HG02938 (cell line): ENCODE data around the gene DNAL4.

Source experiments
- ATAC-seq: cut with Tn5 transposase; IDR thresholded peaks from one replicate; pipeline ENCODE4 v1.9.1; 2021; ENCODE audit warnings: mild to moderate bottlenecking, moderate library complexity; ENCODE audit not compliant: unreplicated experiment

DNAL4 gene, protein sequence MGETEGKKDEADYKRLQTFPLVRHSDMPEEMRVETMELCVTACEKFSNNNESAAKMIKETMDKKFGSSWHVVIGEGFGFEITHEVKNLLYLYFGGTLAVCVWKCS

DNA sequence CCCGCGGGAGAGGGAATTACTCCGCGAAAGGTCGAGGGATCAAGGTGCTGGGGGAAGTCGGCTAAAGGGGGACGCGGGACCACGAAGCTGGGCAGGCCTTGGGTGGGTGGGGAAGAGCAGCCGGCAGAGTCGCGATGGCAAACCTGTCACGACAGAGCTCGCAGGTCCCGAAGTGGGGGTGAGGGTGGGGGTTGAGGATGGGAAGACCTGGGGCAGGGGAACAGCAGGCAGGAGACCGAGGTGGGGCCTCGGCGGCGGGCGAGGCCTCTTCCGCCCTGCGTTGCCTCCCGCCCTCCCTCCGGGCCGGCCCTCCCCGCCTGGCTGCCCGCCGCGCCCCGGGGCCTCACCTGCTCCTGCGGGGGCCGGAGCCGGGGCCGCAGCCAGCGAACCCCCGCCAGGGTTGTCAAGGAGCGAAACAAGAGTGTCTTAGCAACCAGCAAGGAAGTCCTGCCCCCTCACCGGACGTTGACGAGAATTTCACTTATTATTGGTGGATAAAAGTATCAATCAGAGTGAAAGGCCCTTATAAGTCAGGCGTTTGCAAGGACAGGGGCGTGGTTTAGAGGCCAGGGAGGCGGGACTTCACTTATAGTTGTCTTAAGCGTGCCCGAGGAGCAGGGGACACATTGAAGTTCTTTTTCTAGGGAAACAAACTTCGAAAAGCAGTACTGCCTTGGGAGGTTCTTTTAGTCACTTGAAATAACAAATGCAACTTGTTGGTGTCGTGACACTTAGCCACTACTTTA, at the start of gene DNAL4:
Gene DNAL4, minus strand, starts transcription at position 423 of the 746 bp plus-strand sequence. CDS start 11,412 bp downstream, outside the sequence.
- peak; percentile 97 for ATAC-seq

DNA sequence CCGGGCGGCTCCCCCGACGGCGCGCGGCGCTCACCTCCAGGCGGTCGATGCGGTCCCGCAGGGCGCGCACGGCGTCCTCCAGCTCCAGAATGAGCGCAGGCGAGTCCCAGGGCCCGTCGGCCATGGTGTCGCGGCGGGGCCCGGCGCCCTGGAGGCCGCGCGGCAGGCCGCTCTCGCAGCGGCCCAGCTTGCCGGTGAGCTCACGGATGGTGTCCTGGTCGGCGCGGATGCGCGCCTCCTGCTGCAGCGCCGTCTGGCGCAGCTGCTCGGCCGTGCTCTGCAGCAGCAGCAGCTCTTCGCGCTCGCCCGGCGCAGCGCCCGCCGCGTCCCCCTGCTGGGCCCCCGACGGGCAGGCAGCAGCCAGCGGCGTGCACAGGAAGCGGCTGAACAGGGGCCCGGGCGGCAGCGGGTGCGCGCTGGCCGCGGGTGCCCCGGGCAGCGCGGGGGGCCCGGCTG, 49.3 kb upstream of the DNAL4 start:
- ATAC-seq = no peak

DNA sequence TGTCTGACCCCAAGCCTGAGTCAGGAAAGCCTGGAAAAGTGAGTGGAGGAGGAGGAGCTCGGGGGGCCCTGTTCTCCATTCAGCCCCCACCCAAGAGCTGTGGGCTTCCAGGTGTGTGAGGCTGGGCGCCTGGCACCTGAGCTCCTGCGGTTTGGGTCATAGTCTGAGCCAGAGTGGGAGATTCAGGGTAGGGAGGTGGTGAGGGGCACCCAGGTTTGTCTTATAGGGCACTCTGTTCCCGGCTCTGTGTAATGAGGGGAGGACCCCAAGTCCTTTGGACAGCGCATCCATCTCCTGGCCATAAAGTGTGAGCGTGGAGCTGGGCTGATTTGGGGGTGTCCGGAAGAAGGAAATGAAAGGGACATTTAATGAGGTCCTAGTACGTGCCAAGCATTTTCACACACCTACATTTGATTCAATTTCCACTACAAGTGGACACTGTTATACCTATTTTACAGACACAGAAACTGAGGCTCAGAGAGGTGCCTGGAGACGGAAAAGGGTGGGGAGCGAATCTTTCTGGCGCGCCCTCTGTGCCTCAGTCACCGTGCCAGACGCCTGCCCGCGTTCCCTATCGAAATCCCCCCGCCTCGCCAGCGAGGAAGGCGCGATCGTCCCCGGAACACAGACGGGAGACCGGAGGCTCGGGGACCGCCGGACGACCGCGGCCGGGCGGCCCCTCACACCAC, 48.7 kb upstream of the DNAL4 start:
- ATAC-seq = no peak

DNA sequence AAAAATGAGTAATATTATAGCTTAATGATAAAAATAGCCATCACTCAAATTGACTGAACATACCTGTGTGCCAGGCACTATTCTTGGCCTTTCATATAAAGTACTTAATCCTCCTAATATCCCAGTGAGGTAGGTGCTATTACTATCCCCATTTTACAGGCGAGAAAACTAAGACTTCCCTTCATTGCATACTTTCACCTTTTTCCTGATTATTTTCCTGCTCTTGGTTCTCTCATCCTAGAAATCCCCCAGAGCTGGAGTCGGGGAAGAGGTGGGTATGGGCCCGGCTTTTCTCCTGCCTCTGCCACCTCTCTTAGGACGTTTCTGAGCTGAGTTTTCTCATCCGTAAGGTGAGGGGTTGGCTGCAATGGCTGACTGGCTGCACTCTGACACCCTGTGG, 47.7 kb upstream of the DNAL4 start:
- ATAC-seq = no peak

DNA sequence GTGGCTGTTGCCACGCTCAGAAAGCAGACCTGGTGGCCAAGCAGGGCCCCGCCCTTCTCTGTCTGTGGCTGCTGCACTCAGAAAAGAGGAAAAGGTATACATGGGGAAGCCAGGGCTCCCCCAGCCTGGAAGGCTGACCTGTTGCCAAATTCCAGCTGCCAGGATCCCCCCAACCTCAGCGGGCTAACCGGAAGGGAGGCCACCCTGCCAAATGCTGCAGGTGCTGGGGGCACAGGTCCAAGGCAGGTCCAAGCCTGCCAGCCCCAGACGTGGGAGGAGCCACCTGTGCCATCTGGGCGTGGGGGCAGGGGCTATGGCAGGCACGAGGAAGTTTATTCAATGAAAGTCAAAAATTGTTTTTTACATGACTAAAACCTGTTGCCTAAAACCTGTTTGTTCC, 47.3 kb upstream of the DNAL4 start:
- ATAC-seq = no peak

DNA sequence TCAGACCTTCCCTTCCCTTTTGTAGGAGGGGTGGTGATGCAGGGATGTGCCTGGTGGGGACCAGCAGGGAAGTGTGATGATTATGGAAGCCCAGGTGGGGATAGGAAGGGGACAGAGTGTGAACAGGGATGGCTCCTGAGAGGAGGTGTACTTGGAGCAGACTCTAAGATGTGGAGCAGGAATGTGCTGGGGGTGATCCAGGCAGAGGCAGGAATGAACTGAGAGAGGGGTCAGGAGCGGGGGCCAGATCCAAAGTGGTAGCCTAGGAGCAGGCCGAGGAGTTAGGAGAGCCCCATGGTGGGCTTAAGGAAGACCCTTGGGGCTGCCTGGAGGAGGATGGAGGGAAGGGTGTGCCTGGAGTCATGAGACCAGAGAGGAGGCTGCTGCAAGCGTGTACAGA, 46.2 kb upstream of the DNAL4 start:
- ATAC-seq = no peak

DNA sequence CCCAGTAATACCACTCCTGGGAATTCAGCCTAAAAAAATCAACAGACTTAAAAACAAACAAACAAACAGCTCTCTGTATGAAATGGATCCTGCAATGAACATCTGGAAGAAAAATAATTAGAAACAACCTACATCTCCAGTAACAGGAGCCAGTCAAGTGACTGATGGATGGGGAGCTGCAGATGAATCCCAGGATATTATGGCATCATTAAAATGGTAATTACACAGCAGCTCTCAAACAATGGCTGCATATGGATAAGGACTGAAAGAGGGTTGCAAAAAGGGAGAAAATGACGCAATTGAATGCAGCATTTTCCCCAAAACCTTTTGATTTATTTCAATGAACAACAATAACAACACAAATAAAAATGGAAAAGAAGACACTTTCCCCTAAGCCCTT, 45.7 kb upstream of the DNAL4 start:
- no peak for ATAC-seq

DNA sequence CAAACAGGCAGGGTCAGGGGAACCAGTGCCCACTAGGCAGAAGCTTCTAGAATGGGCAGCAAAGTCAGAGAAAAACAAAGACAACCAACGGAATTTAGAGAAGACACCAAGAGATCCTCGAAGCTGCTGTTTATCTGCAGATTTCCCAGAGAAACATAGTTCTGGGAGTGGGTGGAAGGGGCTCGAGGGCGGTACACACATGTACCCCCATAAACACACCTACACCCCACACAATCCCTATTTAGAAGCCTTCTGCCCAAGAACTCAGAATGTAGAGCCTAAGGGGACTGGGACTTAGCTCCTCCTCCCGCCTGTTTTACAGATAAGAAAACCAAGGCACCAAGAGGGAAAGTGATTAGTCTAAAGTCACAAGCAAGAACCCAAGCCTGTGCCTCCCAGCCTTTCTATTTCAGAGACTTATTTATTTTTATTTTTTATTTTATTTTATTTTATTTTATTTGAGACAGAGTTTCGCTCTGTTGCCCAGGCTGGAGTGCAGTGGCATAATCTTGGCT, 43.5 kb upstream of the DNAL4 start:
- no peak for ATAC-seq

DNA sequence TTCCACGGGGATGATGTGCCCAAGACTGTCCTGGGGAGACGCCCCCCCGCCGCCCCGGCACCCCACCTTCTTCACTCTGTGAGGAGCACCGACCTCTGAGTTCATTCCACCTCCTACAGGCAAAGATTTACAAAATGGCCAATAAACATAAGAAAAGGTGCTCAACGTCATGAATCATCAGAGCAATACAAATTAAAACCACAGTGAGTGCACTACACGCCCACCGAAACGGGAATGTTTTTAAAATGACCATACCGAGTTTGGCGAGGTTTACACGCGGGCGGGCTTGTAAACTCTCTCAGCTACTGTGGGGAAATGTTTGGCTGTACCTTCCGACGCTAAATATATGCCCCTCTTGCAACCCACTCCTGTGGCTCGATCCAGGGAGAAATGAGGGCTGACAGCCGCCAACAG, 42.0 kb upstream of the DNAL4 start:
- ATAC-seq = no peak

DNA sequence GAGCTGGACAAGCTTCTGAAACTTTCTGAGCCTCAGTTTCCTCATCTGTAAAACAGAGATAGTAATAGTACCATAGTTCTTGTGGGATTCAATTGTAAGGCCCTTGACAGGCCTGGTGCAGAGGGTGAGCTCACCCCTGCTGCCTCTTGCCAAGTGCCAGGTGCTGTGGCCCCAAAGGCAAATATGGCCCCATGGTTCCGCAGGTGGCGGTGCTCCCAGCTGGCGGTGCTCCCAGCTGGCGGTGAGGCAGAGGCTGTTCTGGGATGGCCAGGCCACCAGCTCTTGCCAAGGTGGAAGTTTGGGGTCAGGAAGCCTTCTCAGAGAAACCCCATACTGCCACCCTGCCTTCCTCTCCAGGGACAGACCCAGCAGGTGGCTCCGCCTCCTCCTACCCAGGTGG, 41.0 kb upstream of the DNAL4 start:
- ATAC-seq = no peak

DNA sequence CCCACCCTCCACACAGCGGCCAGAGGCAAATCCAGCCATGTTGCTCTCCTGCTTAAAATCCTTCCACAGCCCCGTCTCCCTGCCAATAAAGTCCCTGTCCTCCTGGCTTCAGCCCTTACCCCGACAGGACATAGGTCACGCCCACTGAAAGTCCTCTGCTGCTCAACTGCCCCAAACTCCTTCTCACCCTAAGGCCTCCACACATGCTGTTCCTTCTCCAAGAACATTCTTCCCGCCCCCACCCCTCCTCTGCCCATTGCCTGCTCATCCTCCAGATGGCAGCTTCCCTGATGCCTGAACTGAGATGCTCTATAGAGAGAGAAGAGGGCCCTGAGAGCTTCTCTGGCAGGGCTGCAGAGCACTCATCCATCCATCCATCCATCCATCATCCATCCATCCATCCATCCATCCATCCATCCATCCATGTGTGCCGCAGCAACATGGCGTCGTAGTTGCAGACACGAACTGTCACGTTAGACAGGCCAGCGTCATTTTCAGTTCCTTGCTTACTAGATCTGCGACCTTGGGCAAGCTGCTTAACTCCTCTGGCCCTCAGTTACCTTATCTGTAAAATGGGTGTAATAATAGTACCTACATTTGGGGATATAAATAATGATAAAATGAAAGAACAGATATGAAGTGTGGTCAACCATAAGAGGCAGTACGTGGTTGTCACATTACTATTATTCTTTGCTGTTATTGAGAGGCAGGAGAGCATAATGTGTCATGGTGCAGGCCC, 40.4 kb upstream of the DNAL4 start:
- ATAC-seq = no peak

DNA sequence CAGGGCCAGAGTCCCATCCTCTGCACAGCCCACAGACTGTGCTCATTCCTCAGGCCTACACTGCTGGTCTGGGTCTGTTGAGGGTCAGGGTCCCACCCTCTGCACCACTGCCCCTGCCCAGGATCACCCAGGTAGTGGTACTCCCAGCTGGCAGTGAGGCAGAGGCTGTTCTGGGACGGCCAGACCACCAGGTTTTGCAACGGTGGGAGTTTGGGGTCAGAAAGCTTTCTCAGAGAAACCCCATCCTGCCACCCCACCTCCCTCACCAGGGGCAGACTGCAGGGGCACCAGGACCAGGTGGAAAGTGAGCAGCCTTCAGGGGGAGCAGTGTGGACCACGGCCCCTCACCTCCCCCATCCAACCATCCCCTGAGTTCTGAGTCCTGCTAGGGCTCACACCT, 39.1 kb upstream of the DNAL4 start:
- no peak for ATAC-seq

DNA sequence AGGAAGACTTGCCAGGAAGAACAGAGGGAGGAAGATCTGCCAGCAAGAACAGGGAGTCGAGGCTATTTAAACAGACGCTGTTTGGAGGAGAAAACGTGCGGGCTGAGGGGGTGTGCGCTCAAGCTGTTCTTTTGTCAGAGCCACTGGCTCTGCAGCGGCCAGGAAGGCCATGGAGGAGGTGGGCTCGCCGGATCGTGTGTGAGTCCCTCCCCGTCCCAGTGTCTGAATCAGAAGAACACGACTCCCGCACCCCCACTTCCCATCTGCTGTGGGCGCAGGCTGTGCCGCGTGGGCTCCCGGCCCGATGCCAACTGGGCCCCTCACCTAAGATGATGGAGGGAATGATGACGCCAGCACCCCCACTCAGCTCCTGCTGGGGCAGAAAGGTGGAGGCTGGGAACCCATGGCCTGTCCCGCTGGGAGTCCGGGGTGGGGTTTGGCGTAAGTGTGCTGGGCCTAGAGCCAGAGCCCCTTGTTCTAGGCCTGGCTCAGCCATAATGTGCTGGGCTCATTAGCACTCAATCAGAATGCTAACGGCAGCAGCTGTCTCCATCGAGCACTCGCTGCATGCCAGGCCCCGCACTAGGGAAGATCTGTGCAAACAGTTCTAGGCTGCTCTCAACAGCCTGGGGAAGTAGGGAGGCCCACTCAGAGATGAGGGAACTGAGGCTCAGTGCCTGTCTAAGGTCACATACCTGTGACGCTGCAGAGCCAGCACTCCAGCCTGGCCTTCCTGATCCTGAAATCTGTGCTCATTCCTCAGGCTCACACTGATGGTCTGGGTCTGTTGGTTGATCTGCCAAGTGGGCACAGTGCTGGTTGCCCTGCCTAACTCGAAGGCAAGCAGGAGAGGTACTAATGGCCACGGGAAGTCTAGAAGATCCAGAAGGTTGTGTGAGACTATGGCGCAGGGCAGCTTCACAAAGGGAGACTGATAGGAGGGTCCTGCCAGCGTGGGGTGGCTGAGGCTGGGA, 38.3 kb upstream of the DNAL4 start:
- no peak for ATAC-seq

DNA sequence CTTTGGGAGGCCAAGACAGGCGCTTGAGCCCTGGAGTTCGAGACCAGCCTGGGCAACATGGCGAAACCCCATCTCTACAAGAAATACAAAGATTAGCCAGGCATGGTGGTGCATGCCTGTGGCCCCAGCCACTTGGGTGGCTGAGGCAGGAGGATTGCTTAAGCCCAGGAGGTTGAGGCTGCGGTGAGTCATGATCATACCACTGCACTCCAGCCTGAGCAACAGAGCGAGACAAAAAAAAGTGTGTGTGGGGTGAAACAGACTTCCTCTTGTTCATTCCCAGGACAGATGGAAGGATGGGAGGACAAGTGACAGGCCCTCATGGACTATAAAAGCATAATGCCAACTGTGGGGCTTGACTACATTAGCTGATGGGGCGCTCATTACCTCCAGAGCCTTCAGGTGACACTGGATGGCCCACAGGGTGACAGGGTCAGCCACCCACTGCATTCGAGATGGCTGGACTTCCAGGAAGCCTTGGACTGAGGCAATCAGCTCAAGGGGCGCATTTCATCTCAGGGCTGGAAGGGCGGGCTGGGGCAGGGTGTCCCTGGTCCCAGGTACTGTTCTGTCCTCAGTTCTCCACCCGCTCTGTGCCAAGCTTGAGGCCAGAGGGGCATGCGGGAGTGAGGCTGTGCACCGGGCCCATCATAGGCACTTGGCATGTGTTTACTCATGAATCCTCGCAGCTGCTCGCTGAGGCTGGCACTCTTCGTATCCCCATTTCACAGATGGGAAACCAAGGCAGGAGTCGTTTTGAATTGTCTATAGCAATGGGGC, 37.4 kb upstream of the DNAL4 start:
- ATAC-seq = no peak

DNA sequence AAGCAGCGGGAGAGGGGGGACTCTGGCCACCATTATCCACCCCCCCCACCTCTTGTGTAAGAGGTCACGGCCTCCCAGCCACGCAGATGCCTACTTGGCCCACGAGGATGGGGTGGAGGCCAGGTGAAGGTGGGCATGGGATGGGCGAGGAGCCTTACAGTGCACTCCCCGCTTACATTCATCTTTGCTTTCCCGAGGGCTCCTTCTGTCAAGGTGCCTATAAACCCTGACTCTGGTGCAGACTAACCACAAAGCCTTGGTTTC, 36.8 kb upstream of the DNAL4 start:
- ATAC-seq = no peak

DNA sequence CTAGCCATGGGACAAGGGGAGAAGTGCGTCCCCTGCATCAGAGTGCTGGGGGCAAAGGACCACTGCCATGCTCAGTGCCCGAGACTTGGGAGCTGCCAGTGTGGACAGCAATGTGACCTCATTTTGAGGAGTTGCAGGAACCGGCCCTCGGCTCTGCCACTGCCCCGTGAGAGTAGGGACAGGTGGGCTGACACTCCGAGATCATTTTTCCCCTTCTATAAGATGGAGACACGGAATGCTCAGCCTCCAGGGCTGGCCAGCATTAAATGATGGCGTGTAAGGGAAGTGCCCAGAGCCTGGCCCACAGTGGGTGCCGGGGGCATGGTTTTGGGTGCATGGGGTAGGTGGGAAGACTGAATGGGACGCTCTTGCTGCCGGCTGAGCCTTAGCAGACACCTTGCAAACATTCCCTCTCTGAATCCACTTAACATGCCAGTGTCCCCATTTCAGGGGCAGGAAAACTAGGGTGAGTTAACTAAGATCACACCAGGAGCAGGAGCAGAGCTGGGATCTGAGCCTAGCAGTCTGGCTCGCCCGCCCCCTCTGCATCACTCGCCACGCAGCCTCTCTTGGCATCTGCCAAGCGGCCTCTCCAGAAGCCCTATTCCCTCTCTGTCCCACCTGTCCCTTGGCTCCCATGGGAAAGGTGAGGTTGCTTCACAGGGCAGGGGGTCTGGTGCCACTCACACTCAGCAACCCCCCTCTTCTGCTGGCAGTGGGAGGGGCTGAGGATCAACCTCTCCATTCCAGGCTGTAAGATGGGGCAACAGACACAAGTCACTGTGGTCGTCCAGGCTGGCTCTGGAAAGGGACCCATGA, 36.3 kb upstream of the DNAL4 start:
- ATAC-seq = no peak

DNA sequence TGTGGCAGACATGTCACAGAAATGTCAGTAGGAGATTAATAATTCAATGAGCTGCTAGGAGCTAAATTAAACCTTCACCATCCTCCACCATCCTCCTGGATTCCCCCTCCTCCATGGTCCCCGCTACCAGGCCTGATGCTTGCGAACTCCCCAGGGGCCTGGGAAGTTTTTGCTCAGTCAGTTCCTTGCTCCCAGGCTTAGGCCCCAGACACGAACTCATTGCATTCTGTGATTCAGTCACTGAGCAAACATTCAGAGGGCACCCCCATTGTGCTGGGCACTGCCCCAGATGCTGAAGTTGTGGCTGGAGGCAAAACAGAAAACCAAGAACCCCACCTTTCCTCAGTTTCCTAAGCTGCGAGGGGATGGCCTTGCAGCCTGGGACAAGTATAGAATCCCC, 35.5 kb upstream of the DNAL4 start:
- no peak for ATAC-seq

DNA sequence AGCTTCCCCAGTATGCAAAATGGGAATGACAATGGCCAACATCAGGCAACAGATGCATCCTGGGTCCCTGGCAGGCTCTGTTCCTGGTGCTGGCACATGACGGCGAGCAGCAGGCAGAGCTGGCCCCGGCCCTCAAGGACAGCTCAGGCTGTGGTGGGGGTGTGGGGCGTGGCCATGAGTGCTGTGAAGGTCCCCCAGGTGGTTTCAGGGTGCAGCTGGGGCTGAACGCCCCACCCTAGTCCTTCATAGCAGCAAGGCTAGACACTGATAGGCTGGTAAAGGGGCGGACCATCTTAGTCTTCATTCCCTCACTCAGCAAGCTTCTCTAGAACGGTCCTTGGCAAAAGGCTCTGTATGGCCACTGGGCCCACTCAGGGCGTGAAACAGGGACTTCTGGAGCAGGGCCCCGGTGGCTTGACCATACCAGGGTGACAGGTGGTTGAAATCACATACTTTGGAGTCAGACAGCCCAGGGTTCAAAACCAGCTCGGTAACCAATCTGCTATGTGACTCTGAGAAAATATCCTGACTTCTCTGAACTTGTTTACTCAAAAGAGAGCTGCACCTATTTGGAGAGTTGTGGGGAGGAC, 34.8 kb upstream of the DNAL4 start:
- ATAC-seq = no peak
